HepG2 (cell line): ENCODE data around the gene TMUB1. TPM values are rescaled to one million over a fixed set of nuclear protein-coding genes. Genes with fewer than 3 reads are reported as not detected.

Experiments
- AGO1 ChIP-seq: fragments of 200-400 bp; formaldehyde crosslinking; IDR thresholded peaks from 2 replicates; pipeline ENCODE4 v1.6.1; 2017; ENCODE audit warnings: mild to moderate bottlenecking, low read depth, low read length, moderate library complexity; ENCODE audit not compliant: poor library complexity, severe bottlenecking
- ARNT2 ChIP-seq: sonication (generic); formaldehyde crosslinking; IDR thresholded peaks from 2 replicates; pipeline ENCODE4 v1.8.0; 2022; ENCODE audit warnings: mild to moderate bottlenecking, low read depth, missing genetic modification reagents, moderate library complexity
- CHD2 ChIP-seq: IDR thresholded peaks from 2 replicates; pipeline ENCODE4 v1.6.1; 2011; ENCODE audit warnings: low read depth, low read length, improper control_type of control experiment
- ERF ChIP-seq: IDR thresholded peaks from 2 replicates; pipeline ENCODE4 v1.6.1; 2018; ENCODE audit warnings: missing biosample characterization, missing genetic modification reagents
- HOMEZ ChIP-seq: IDR thresholded peaks from 2 replicates; pipeline ENCODE4 v1.6.1; 2016; ENCODE audit warnings: low read depth
- MLX ChIP-seq: IDR thresholded peaks from 2 replicates; pipeline ENCODE4 v1.6.1; 2016
- NR2C2 ChIP-seq: sonication (generic); formaldehyde crosslinking; IDR thresholded peaks from 2 replicates; pipeline ENCODE4 v1.4.0; 2020; ENCODE audit warnings: missing genetic modification reagents, mild to moderate bottlenecking, moderate library complexity, borderline replicate concordance
- SMYD3 ChIP-seq: sonication (generic); formaldehyde crosslinking; IDR thresholded peaks from 2 replicates; pipeline ENCODE4 v1.8.1; 2023; ENCODE audit warnings: mild to moderate bottlenecking, missing genetic modification reagents
- SUZ12 ChIP-seq: fragments of 150-350 bp; IDR thresholded peaks from 2 replicates; pipeline ENCODE4 v1.6.1; 2014; ENCODE audit warnings: low read depth, low read length
- ZBTB3 ChIP-seq: sonication (generic); formaldehyde crosslinking; IDR thresholded peaks from 2 replicates; pipeline ENCODE4 v1.4.0; 2020; ENCODE audit warnings: low read depth, mild to moderate bottlenecking, moderate library complexity, missing genetic modification reagents, borderline replicate concordance
- ZBTB34 ChIP-seq: sonication (generic); formaldehyde crosslinking; IDR thresholded peaks from 2 replicates; pipeline ENCODE4 v1.8.0; 2022; ENCODE audit warnings: mild to moderate bottlenecking, missing genetic modification reagents
- ZBTB38 ChIP-seq: sonication (generic); formaldehyde crosslinking; IDR thresholded peaks from 2 replicates; pipeline ENCODE4 v1.5.1; 2020; ENCODE audit warnings: mild to moderate bottlenecking, missing genetic modification reagents
- ZHX1 ChIP-seq: sonication (generic); formaldehyde crosslinking; IDR thresholded peaks from 2 replicates; pipeline ENCODE4 v1.8.1; 2022; ENCODE audit warnings: low read depth, mild to moderate bottlenecking, missing genetic modification reagents
- ZNF263 ChIP-seq: sonication (generic); formaldehyde crosslinking; IDR thresholded peaks from 2 replicates; pipeline ENCODE4 v1.4.0; 2020; ENCODE audit warnings: missing genetic modification reagents
- ZNF468 ChIP-seq: sonication (generic); formaldehyde crosslinking; IDR thresholded peaks from 2 replicates; pipeline ENCODE4 v1.8.0; 2022; ENCODE audit warnings: mild to moderate bottlenecking, moderate library complexity, missing genetic modification reagents
- ZNF510 ChIP-seq: sonication (generic); formaldehyde crosslinking; IDR thresholded peaks from 2 replicates; pipeline ENCODE4 v1.4.0; 2020; ENCODE audit warnings: low read depth, mild to moderate bottlenecking, missing genetic modification reagents
- ZNF703 ChIP-seq: sonication (generic); formaldehyde crosslinking; IDR thresholded peaks from 2 replicates; pipeline ENCODE4 v1.5.1; 2020; ENCODE audit warnings: missing genetic modification reagents, mild to moderate bottlenecking, moderate library complexity, borderline replicate concordance
- ZNF709 ChIP-seq: sonication (generic); formaldehyde crosslinking; IDR thresholded peaks from 2 replicates; pipeline ENCODE4 v1.5.0; 2020; ENCODE audit warnings: mild to moderate bottlenecking, missing genetic modification reagents
- ZXDC ChIP-seq: sonication (generic); formaldehyde crosslinking; IDR thresholded peaks from 2 replicates; pipeline ENCODE4 v1.5.0; 2020; ENCODE audit warnings: mild to moderate bottlenecking, missing genetic modification reagents
- polyA plus RNA-seq, 8 experiments: library from polyadenylated mRNA; depleted of rRNA in 3 of 8; stranded (reverse) in 7 of 8; unstranded in 1 of 8; fragments of >200 nt; fragmentation: Illumina TruSeq in 4 of 8; extraction: Trizol in 4 of 8; gene quantifications; 2 replicates each; pipeline versions ENCODE4 v1.2.1 to v1.2.3, GENCODE V29; 2011 to 2016; ENCODE audit warnings: low read depth in 4 of 8, missing spikeins in 1 of 8, mixed read lengths in 1 of 8; ENCODE audit not compliant: insufficient read depth in 1 of 8
- total RNA-seq, 5 experiments: library from RNA; depleted of rRNA; stranded (reverse); fragments of >200 nt; fragmentation: Illumina TruSeq; extraction: Trizol; gene quantifications; 2 replicates each; pipeline ENCODE4 v1.2.3, GENCODE V29; 2016; ENCODE audit warnings: low read depth in 1 of 5

Gene TMUB1
- total and polyA plus RNA-seq, 2 of the 13 experiments (the other 11 are each of a cell fraction or from before 2014, with no cell fraction given), result 44.8 to 51.6 TPM

GRCh38 chr7:151062399-151063211 lies 20.7 kb downstream of the TMUB1 start (continued):
- peak; percentile 91 for TF ChIP-seq MLX (CRISPR knock-in tag)
- no peak for TF ChIP-seq ZNF510 (CRISPR knock-in tag)
- no peak for TF ChIP-seq ERF (CRISPR knock-in tag)
- TF ChIP-seq ZNF263 (CRISPR knock-in tag), result no peak
- TF ChIP-seq ZNF703, result no peak
- peak; percentile 53; the same call in 1 of the 2 replicates for TF ChIP-seq ARNT2 (CRISPR knock-in tag)
- TF ChIP-seq ZBTB3 (CRISPR knock-in tag), result no peak
- TF ChIP-seq AGO1, result no peak
- peak; percentile 78; the same call in 1 of the 2 replicates for TF ChIP-seq ZNF709 (CRISPR knock-in tag)
- TF ChIP-seq ZXDC (CRISPR knock-in tag), result no peak
- no peak for TF ChIP-seq SUZ12
- 0 out of 2 replicates have a peak, but pooled peaks have one; percentile 15 for TF ChIP-seq HOMEZ
- TF ChIP-seq CHD2, result no peak; the same call in 1 of the 2 replicates
- peak; percentile 19; the same call in 1 of the 2 replicates for TF ChIP-seq ZHX1
- TF ChIP-seq ZBTB34 (CRISPR knock-in tag), result no peak
- peak; percentile 61; the same call in 1 of the 2 replicates for TF ChIP-seq NR2C2
- TF ChIP-seq ZBTB38 (CRISPR knock-in tag), result peak; percentile 12; the same call in 1 of the 2 replicates
- no peak for TF ChIP-seq ZNF468 (CRISPR knock-in tag)
- TF ChIP-seq SMYD3, result no peak
